Sciatic nerve (tissue), 2 donors: ENCODE results near the gene PROSER2. TPM values are rescaled to one million over a fixed set of nuclear protein-coding genes. Genes with fewer than 3 reads are reported as not detected.

ENCODE experiments used
- ATAC-seq: fragments of 200-7000 bp; cut with Tn5 transposase; one replicate; pipeline ENCODE4 v1.9.1; 2020; ENCODE audit warnings: mild to moderate bottlenecking, moderate library complexity
- DNase-seq: peaks from one replicate; pipeline ENCODE4 v3.0.0-alpha.2; 2020; ENCODE audit warnings: low spot score
- intact Hi-C: fragments of 100-400 bp; cut with DNase I; formaldehyde crosslinking; loops from one replicate; pipeline ENCODE4 v1.14.2; 2022
- total RNA-seq: library from RNA; stranded (reverse); fragmentation: NEBNext Ultra II Directional; extraction: Animal tissue kit (Norgen Biotek cat#: 25700); gene quantifications from one replicate; pipeline ENCODE4 v1.2.1, GENCODE V29; 2021
- donor health status: DM: no; HTN: no; CAD: no.
- donor health status: DM: no; HTN: no; CAD: no.

Gene PROSER2
- total RNA-seq, 1 donor from 2014 or later, result 23.7 TPM

DNA sequence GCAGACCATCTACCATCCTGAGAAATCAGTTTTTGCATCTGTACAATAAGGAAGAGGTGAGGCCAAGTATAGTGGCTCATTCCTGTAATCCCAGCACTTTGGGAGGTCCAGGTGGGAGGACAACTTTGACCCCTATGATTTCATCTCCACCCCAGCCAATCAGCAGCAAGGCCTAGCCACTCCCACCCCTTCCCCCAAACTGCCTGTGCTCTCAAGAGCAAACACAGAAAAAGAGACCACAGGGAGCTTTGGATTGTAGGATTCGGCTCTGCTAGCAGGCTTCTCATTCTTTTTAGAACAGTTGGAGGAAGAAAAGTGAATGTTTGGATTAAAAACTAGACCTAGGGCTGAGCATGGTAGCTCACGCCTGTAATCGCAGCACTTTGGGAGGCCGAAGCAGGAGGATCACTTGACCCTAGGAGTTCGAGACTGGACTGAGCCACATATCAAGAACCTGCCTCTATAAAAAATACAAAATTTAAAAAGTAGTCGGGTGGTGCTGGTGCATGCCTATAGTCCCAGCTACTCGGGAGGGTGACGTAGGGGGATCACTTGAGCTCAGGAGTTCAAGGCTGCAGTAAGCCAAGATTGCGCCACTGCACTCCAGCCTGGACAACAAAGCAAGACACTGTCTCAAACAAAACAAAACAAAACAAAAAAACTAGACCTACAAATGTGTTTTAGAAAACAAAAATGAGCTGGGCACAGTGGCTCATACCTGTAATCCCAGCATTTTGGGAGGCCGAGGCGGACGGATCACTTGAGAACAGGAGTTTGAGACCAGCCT, 25.1 kb upstream of the PROSER2 start:
- intact Hi-C loops, result no loop called here
- no peak for ATAC-seq

DNA sequence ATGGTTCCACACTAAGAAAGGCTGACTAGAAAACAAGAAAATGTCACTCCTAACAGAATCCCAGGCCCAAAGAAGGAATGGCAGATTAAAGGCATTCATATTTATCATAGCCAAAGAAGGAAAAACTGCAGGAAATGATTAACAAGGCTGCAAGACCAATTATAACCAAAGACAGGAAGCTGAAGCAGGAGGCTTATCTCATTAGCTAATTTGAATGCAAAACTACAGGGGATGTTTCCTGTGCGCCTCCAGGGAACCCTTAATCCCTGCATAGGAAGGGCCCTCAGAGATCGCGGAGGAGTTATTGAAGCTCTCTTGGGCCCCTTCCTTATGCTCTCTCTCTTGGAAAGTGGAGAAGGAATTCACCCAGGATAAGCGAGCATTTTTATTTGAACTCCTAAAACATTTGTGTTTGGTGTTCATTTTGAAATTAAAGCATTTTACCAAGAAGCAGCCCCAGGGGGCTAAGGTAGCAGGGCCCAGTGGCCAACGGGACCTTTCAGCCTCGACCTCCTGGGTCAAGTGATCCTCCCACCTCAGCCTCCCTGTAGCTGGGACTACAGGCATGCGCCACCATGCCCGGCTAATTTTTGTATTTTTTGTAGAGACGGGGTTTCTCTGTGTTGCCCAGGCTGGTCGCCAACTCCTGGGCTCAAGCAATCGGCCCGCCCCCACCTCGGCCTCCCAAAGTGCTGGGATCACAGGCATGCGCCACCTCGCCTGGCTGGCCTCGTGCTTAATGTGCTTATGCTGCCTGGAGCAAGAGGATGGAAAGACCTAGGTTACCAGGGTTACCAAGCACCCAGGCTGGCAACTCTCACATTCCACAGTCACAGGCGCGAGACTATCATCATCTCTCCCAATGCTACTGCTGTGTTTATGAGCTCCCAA, 24.1 kb upstream of the PROSER2 start:
- intact Hi-C loops, result no loop called here
- no peak for DNase-seq
- peak; percentile 26 for ATAC-seq

More for the DNA sequence above, 25.1 kb upstream of the PROSER2 start:
- no peak for DNase-seq

DNA sequence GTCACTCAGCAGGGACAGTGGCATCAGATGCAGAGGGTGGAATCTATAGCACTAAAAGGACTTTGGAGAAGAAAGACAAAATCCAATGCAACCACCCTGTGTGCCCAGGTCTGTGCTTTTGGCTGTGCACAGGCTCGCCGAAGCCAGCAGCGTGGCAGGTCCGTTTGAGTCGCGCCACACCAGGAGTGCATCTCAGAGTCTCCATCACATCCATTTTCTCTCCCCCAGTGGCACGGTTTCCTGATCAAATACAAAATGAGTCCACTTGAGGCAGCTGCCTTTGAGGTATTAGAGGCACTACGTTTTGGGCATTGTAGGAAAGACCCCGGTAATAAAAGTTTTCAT, 23.4 kb upstream of the PROSER2 start:
- intact Hi-C loops, result no loop called here
- ATAC-seq, result no peak
- DNase-seq, result no peak

DNA sequence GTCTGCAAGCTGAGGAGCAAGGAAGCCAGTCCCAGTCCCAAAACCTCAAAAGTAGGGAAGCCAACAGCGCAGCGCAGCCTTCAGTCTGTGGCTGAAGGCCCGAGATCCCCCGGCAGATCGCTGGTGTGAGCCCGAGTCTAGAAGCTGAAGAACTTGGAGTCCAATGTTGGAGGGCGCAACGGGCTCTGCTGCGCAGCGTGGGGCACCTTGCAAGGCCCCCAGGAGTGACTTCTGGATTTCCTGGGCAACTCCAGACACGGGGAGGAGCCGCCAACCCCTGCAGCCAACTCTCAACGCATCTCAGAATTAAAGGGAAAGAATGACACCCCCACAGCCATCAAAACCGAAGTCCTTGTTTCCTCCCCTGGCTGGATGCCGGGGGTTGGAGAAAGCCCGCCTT, 18.8 kb upstream of the PROSER2 start:
- intact Hi-C loops, result no loop called here
- DNase-seq (no peak), ATAC-seq (no peak)

DNA sequence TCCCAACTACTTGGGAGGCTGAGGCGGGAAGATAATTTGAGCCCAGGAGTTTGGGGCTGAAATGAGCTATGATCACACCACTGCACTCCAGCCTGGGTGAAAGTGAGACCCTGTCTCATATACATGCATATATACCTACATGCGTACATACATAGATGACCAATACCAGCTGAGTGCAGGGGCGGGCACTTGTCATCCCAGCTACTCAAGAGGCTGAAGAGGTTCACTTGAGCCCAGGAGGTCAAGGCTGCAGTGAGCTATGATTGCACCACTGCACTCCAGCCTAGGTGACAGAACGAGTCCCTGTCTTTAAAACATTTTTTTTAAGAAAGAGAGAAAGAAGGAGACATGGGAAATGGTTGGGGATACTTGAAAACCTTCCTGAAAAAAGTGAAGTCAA, 17.4 kb upstream of the PROSER2 start:
- DNase-seq, result no peak
- intact Hi-C loops, result no loop called here
- no peak for ATAC-seq

DNA sequence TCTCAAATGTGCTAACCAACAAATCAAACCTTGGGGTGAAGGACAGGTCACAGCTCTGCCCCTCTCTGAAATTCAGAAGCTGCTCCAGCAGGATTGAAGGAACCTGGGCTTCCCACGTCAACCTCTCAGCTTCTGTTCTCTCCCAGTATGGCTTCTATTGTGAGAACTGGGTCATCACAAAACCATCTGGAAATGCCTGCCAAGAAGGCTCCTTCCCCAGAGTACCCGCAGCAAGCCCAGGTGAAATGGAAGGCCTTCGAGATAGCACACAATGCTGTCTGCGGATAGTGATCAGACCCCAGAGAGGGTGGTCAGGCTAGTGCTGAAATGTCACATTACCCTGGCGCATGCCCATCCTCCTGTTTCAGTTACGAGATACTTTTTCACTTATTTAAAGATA, 16.4 kb upstream of the PROSER2 start:
- intact Hi-C loops, result no loop called here
- DNase-seq, result no peak
- ATAC-seq, result no peak

DNA sequence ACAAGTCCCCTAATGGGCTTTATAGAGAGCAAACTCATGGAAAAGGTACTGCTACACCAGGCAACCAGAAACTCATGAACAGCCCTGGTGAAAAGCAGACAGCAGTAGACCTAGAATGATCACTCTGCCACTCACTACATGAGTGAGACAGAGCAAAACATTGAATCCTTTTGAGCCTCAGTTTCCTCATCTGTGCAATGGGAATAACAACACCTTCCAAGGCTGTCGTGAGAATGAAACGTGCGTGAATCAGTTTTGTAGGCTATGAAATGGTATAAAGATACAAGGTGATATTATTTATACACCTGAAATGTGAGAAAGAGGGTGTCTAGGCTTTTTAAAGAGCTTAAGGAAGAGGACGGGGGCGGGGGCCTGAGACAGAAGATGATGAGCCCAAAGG, 14.3 kb upstream of the PROSER2 start:
- intact Hi-C loops, result no loop called here
- ATAC-seq (no peak), DNase-seq (no peak)

DNA sequence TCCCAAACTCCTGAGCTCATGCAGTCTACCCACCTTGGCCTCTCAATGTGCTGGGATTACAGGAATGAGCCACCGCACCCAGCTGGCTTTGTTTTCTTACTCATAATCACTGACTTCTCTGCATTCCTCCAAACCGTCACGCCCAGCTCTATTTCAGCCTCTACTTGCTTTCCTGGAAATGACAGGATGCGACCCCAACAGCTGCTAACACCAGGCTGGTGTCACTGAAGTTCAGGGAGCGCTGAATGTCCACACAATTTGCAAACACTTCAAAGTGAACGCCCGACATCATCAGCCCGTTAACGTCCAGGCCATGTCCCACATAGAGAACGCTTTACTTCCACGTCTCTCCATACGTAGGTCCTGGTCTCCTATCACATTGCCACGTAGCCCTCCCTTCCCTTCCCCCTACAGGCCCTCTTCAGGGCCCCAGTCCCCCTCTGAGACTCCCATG, 12.8 kb upstream of the PROSER2 start:
- intact Hi-C loops, result no loop called here
- no peak for ATAC-seq
- no peak for DNase-seq

DNA sequence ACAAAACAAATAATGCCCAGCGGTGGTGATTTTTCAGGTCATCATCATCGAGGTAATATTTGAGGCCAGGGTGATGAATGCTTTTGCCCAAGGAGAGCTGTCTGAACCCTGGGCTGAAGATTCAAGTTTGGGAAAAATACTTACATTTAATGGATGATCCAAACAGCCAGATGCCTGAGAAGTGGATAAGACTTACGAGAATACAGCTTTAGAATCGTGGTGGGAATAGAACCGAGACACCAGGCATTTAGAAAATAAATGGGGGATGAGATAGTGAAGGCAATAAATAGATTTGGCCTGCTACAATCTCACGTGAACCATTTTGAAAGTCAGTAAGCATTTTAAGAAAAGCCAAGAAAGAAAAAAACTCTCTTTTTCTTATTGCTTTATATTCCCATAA, 12.2 kb upstream of the PROSER2 start:
- intact Hi-C loops, result no loop called here
- no peak for DNase-seq

DNA sequence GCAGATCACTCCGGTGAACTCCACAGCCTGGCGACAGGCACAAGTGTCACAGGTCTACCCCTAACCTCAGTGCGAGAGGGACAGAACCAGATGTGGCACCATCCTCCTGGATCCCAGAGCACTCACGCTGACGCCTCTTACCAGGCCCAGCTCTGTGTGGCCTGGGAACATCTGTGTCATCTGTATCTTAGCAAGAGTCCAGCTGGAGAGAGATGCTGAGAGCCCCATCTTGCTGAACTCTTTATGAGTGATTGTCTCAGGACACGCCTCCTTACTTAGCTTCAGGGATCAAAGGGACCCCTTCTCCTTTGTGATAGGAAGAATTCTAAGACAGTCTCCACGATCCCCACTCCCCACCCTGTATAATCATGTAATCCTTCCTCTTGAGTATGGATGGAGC, 10.0 kb upstream of the PROSER2 start:
- no peak for ATAC-seq
- DNase-seq, result no peak
- intact Hi-C loops, result no loop called here

More for the DNA sequence above, 12.2 kb upstream of the PROSER2 start:
- no peak for ATAC-seq

DNA sequence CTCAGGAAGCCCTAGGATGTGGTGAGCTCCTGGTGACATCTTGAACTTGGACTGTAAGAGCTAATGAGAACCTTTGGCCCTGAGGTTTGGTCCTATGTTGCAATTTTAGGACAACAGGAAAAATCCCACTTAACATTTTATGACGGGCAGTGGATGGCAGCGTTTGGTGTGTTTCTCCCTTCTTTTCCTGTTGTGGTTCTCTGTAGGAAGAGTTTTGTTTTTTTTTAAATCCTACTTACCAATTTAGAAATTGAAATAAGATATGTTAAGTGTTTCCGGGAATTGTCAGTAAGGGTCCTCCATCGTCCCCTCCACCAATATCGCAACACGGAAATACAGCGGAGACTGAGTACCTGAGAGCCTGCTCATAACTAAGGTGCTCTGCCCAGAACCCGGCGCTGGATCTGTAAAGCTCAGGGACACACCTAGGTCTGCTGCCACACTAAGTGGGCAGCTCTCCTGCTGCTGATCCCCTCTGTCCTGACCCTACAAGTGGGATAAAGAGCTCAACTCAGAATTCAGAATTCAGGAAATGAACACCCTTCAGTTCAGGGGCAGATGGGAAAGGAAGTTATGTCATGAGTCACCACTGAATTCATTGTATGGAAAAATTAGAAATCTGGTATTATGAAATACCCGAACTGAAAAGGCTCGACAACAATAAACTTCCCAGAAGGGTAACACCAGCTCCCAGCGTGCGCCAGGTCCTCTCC, 9.1 kb upstream of the PROSER2 start:
- no peak for DNase-seq
- ATAC-seq, result no peak
- intact Hi-C loops, result no loop called here

DNA sequence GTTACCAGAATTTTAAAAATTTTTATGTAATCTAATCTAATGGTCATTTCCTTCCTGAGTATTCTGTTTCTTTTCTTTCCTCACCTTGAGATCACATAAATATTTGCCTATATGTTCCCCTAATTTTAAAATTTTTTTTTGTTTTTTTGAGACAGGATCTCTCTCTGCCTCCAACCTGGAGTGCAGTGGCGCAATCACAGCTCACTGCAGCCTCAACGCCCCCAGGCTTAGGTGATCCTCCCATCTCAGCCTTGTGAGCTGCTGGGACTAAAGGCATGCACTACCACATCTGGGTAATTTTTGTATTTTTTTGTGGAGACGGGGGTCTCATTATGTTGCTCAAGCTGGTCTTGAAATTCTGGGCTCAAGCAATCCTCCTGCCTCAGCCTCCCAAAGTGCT, 4.1 kb upstream of the PROSER2 start:
- intact Hi-C loops, result no loop called here
- DNase-seq (no peak), ATAC-seq (no peak)

DNA sequence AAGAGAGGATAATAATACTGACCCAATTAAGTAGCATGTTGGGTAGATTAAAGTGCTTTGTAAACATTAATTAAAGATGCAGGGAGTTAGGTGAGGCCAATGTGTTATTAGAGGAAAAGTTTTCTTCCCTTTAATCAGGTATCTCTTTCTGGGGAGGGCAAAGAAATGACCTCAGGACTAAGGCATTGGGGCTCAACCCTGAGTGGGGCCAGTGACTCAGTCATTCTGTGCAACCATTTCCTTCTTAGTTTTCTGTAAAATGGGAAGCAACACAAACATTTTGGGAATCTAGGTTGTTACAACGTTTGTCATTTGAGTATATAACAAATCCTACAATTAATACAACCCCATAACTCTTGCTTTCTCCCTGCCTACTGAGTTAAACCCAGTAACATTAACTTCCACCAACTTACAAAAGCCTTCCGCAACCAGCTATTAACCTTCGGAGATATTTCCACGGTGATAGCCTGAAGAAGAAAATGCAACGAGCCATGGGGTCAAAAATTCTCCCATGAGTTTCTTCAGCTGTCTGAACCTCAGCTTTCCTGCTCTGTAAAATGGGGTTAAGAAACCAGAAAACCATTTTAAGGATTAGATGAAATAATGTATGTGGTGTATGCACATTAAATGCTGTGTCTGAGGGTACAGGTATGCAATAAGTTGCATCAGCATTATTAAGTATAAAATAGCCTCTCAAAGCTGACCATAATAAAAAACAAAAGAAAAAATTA, 965 bp upstream of the PROSER2 start:
- ATAC-seq (no peak), DNase-seq (no peak)
- intact Hi-C loops, result no loop called here

DNA sequence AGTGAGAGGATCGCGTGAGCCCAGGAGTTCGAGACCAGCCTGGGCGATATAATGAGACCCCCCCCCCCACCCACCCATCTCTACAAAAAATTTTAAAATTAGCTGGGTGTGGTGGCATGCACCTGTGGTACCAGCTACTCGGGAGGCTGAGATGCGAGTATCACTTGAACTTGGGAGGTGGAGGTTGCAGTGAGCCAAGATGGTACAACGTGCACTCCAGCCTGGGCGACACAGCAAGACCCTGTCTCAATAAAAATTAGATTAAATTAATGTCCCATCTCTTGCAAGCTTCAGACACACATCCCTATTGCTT, 391 bp upstream of the PROSER2 start:
- ATAC-seq, result no peak
- intact Hi-C loops, result no loop called here
- no peak for DNase-seq

DNA sequence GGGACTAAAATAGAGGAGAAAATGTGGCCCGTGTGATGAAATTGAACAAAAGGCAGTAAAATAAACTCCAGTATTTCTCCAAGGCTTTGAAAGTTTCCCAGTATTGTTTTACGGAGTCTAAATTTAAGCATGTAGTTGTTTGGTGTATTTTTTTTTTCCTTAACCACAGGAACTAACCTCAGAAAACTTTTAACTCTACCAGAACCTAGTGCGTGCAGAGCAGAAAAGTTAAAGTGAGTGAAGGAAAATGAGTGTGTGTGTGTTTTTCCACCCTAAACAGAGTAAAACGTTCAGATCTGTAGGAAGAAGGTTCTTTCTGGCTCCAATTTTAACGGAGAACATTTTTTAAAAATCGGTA, 812 bp downstream of the PROSER2 start:
- no peak for ATAC-seq
- no peak for DNase-seq
- intact Hi-C loops, result no loop called here

DNA sequence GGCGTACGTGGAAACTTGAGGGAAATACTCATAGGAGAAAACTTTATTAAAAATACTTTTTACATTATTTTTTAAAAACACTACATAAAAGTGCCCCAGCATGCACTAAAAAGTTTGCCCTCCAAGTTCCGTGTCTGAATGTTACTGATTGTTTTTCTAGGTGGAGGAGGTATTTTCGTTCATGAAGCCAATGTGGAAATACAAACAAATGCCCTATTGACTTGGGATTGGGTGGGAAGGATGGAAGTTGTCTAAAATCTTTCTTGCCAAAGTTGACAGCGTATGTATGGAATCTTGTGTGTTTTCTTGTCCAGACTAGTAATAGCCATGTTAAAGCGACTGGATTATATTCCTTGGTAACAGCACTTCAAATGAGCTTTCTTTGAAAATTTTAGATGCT, 1.2 kb downstream of the PROSER2 start:
- no peak for DNase-seq
- intact Hi-C loops, result no loop called here
- no peak for ATAC-seq

DNA sequence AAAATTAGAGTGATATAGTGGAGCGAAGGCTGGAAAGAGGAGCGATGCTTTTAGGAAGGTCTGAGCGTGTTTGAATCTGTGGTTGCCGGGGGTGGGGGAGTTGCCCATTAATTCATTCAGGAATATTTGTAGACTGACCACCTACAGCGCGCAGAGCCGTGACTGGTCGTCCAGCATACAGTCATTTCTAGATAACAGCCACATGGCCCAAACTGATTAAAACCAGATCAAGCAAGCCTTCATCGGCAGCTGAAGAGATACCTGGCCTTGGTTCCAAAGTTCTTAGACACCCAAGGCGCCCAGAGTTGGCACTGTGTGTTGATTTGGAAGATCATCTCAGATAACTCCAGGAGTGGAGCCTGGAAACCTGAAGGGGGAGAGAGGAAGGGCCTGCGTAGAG, 1.7 kb downstream of the PROSER2 start:
- ATAC-seq, result peak; percentile 21
- no peak for DNase-seq
- intact Hi-C loops, result no loop called here

DNA sequence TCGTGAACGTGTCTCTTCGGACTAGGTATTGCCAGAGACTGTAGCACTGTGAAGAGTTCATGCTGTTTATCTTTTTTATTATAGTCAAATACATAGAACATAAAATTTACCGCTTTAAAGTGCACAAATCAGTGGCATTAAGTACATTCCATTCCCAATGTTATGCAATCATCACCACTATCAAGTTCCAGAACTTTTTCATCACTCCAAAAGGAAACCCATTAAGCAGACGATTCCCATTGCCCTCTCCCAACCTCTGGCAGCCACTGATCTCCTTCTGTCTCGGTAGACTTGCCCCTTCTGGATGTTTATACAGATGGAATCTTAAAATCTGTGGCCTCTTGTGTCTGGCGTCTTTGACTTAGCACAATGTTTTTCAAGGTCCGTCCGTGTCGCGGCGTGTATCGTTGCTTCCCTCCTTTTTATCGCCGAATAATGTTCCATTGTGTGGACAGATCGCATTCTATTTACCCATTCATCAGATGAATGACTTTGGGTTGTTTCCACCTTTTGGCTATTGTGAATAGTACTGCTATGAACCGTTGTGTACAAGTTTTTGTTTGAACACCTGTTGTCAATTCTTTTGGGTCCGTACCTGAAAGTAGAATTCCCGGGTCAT, 2.7 kb downstream of the PROSER2 start:
- peak; percentile 78 for ATAC-seq
- DNase-seq, result no peak
- intact Hi-C loops, result no loop called here

DNA sequence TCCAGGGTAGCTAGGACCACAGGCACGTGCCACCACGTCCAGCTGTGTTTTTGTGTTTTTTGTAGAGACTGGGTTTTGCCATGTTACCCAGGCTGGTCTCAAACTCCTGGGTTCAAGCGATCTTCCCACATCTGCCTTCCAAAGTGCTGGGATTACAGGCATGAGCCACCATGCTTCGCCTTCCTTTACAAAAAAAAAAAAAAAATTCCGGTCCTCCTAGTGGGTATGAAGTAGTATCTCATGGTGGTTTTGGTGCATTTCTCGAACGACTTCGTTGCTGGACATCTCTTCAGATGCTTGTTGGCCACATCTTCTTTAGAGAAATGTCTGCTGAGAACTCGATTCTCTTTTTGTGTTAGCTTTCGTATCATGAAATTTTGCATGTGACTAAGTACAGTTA, 3.9 kb downstream of the PROSER2 start:
- ATAC-seq (no peak), DNase-seq (no peak)
- intact Hi-C loops, result no loop called here
